Choroid plexus epithelial cell (primary cell): Measurements from ENCODE around the gene GPR137B.

Experiments
- DNase-seq: peaks from one replicate; pipeline ENCODE4 v3.0.0-alpha.2; 2010; ENCODE audit warnings: low read depth
- H3K4me3 ChIP-seq: 2 replicates; pipeline ENCODE4 v1.5.1; 2011; ENCODE audit warnings: low read depth, mild to moderate bottlenecking, control low read depth, low read length, moderate library complexity
- CTCF ChIP-seq: conservative IDR thresholded peaks from 2 replicates; pipeline ENCODE4 v1.5.1; 2011; ENCODE audit warnings: low read depth, mild to moderate bottlenecking, control low read depth, inconsistent platforms, low read length, moderate library complexity

Gene GPR137B

GRCh38 chr1:236144446-236145150 lies 2.3 kb downstream of the GPR137B start:
- DNase-seq = peak; percentile 26
- TF ChIP-seq CTCF = peak; percentile 7
- H3K4me3 ChIP-seq = no peak overlapping the region

- no peak for DNase-seq
- H3K4me3 ChIP-seq = no peak overlapping the region
- no peak for TF ChIP-seq CTCF
Measured at GRCh38 chr1:236147068-236147467, 4.7 kb downstream of the GPR137B start.

DNA sequence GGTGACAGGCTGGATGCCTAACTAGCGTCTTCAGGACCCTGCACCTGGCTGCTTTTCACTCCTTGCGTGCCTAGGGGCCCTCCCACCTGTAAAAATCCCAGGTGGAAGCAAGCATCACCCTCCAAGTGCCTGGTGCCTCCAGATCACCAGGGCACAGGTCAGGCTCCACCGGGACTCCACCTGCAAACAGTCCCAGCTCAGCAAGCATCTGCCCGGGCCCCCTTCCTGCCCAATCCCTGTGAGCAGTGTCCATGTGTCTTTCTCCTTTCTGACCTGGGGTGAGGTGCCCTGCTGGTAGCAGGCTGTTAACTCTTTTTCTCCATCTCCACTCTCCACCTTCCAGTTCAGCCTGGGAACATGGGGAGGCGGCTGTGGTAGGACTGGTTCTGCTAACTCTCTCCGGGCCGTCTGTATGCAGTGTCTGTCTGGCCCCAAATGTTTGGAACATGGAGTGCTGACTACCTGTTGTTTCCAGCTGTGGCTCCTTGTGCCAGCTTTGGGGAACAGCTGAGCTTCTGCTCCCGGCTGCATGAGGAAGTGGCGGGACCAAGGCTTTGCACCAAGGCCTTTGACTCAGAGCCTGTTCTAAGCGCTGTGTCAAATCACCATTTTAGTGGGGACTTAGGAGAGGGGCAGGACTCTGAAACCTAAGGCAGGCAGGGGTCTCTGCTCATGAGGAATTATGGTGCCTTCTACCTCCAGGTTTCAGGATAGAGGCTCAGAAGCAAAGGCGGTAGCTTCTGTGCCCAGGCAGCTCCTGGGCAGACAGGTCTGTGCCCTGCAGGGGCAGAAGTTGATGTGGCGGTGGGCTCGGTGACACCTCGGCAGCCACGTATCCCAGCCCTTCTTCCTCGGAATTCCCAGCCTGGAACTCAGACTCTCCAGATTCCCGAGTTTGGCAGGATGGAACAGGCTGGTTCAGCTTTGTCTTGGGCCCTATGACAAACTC lies 5.5 kb downstream of the GPR137B start:
- H3K4me3 ChIP-seq = no peak overlapping the region
- no peak for TF ChIP-seq CTCF
- DNase-seq = no peak

DNA sequence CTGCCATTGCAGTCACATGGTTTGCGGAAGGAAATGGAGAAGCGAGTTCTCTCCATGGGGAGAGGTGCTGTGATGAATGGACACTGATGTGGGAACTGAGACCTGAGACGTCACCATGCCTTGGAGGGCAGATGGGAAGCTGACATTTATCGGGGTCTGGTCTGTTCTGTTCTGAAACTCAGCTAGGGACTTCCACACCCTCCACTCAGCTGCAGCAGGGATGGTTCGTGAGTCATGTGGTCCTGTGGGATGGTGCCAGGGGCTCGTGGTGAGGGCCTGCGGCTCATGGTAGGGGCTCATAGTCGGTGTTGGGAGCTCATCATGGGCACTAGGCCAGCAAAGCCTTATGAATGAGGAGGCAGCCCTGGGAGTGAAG lies 6.1 kb downstream of the GPR137B start:
- no peak for TF ChIP-seq CTCF
- no peak overlapping the region for H3K4me3 ChIP-seq
- peak; percentile 28 for DNase-seq

DNA sequence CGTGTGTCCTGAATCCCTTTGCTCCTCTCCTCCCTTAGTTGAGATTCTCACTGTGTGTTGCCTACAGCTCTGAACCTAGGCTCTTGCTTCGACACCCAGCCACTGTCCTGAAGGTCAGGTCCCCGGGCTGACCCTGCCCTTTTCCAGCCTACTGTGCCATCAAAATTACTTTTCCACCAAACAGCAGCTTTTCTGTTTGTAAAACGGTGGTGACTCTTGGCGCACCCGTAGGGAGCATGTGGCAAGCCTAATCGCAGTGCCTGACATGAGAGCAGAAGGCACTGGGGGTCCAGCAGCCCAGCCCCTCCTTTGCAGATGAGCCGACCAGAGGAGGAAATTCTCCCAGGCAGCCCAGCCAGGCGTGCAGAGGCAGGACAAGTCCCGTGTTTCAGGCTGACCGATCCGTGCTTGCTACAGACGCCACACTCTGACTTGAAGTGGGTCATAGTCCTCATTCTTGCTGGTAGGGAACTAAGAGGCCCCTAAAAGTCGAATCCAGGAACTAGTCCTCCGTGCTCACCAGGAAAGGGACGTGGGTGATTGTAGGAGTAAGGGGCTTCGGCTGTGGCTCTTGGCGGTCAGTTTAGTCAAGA lies 6.8 kb downstream of the GPR137B start:
- no peak for DNase-seq
- H3K4me3 ChIP-seq = no peak overlapping the region
- TF ChIP-seq CTCF = no peak

- no peak for DNase-seq
- no peak for TF ChIP-seq CTCF
- H3K4me3 ChIP-seq = no peak overlapping the region
Measured at GRCh38 chr1:236149696-236150228, 7.4 kb downstream of the GPR137B start.
